ENCODE measurements around the gene CHSY3. TPM values are rescaled to one million over a fixed set of nuclear protein-coding genes. Genes with fewer than 3 reads are reported as not detected.

Gene CHSY3
- total RNA-seq, 2 experiments from 2014 or later = not detected

DNA sequence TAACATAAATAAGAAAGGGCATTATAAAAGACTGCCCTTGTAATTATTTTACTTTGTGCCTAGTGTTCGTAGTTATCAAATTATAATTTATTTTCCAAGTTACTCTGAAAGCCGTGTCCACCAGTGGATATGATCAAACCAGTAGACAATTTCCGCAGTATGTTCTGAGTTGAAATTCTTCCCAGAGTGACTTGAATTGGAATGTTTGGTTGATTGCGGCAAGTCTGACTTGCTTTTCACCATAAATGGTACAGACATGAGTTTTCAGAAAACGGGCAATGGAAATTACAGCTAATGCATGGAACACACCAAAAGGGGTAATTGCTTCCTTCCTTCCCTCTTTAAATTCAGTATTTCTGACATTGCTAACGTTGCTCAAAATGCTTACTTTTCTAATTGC lies 56.6 kb downstream of the CHSY3 start:
- Histone ChIP-seq H3K4me1 (ENCODE audit: insufficient read depth, low read length) (no peaks in the 10 kb centered on the region), H3K36me3 (ENCODE audit: insufficient read depth, low read length) (no peaks in the 10 kb centered on the region), H3K4me3 (ENCODE audit: low read length) (no peak overlapping the region), H3K27ac (ENCODE audit: low read depth in 1 of 2, low read length in 2 of 2) (no peak overlapping the region), H3K9me3 (ENCODE audit: control insufficient read depth in 1 of 2, insufficient read depth in 1 of 2, low read length in 2 of 2) (no peaks in the 10 kb centered on the region), H3K27me3 (ENCODE audit: control insufficient read depth in 1 of 2, insufficient read depth in 2 of 2, low read length in 2 of 2) (no peaks in the 10 kb centered on the region)
- Mint-ChIP-seq H3K36me3 (ENCODE audit: low read depth) (no peaks in the 10 kb centered on the region), H3K4me3 (no peak overlapping the region), H3K4me1 (ENCODE audit: low read depth) (no peaks in the 10 kb centered on the region), H3K27ac (no peak overlapping the region), H3K27me3 (no peaks in the 10 kb centered on the region), H3K9me3 (peaks cover 5% of the 10 kb centered on the region)
- ChIA-PET POLR2A (no interaction called here), CTCF (no interaction called here)
- no peak for ATAC-seq (ENCODE audit: poor library complexity)
- intact Hi-C loops (cut with DNase I, micrococcal nuclease) = no loop called here
- no peak for DNase-seq
- no peak for TF ChIP-seq CTCF (IDR thresholded peaks at IDR 0.05)

GRCh38 chr5:129962506-129962905 lies 58.2 kb downstream of the CHSY3 start:
- intact Hi-C loops (cut with DNase I, micrococcal nuclease) = no loop called here
- no peaks in the 10 kb centered on the region for H3K27me3 ChIP-seq (ENCODE audit: control insufficient read depth in 1 of 2, insufficient read depth in 2 of 2, low read length in 2 of 2)
- no peaks in the 10 kb centered on the region for H3K36me3 ChIP-seq (ENCODE audit: insufficient read depth, low read length)
- ChIA-PET CTCF (no interaction called here), POLR2A (no interaction called here)
- Mint-ChIP-seq H3K36me3 (ENCODE audit: low read depth) (no peaks in the 10 kb centered on the region), H3K4me1 (ENCODE audit: low read depth) (no peaks in the 10 kb centered on the region), H3K27ac (no peak overlapping the region), H3K4me3 (no peak overlapping the region), H3K9me3 (no peaks in the 10 kb centered on the region), H3K27me3 (no peaks in the 10 kb centered on the region)
- no peak for TF ChIP-seq CTCF (IDR thresholded peaks at IDR 0.05)
- H3K27ac ChIP-seq (ENCODE audit: low read depth in 1 of 2, low read length in 2 of 2) = no peak overlapping the region
- H3K9me3 ChIP-seq (ENCODE audit: control insufficient read depth in 1 of 2, insufficient read depth in 1 of 2, low read length in 2 of 2) = no peaks in the 10 kb centered on the region
- no peak for ATAC-seq (ENCODE audit: poor library complexity)
- no peaks in the 10 kb centered on the region for H3K4me1 ChIP-seq (ENCODE audit: insufficient read depth, low read length)
- DNase-seq = no peak
- H3K4me3 ChIP-seq (ENCODE audit: low read length) = no peak overlapping the region

DNA sequence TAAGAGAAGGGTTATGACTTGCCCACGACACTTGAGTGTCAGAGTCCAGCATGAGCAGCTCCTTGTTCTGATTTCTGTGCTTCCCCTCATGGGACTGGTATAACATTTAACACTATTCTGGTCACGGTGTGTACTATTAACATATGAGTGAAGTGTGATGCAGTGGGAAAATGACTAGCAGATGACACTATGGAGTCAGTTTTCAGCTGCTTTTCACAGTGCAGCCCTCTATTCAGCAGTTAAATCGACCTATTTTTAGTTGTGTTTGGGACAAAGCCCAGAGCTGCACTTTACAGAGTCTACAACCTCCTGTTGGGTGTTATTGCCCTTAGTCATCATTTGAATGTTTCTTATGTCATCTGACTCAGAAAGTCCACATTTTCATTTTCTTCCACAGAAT lies 59.1 kb downstream of the CHSY3 start:
- Histone ChIP-seq H3K27me3 (ENCODE audit: control insufficient read depth in 1 of 2, insufficient read depth in 2 of 2, low read length in 2 of 2) (no peaks in the 10 kb centered on the region), H3K9me3 (ENCODE audit: control insufficient read depth in 1 of 2, insufficient read depth in 1 of 2, low read length in 2 of 2) (no peaks in the 10 kb centered on the region), H3K4me3 (ENCODE audit: low read length) (no peak overlapping the region), H3K36me3 (ENCODE audit: insufficient read depth, low read length) (no peaks in the 10 kb centered on the region), H3K27ac (ENCODE audit: low read depth in 1 of 2, low read length in 2 of 2) (no peak overlapping the region), H3K4me1 (ENCODE audit: insufficient read depth, low read length) (no peaks in the 10 kb centered on the region)
- ChIA-PET CTCF (no interaction called here), POLR2A (no interaction called here)
- TF ChIP-seq CTCF (IDR thresholded peaks at IDR 0.05) = no peak
- Mint-ChIP-seq H3K4me3 (no peak overlapping the region), H3K36me3 (ENCODE audit: low read depth) (no peaks in the 10 kb centered on the region), H3K27me3 (no peaks in the 10 kb centered on the region), H3K9me3 (no peaks in the 10 kb centered on the region), H3K27ac (no peak overlapping the region), H3K4me1 (ENCODE audit: low read depth) (no peaks in the 10 kb centered on the region)
- intact Hi-C loops (cut with DNase I, micrococcal nuclease) = no loop called here
- no peak for DNase-seq
- ATAC-seq (ENCODE audit: poor library complexity) = no peak
